Peyer's patch (tissue), 4 donors: Measurements from ENCODE around the gene DAPK1. TPM values are rescaled to one million over a fixed set of nuclear protein-coding genes. Genes with fewer than 3 reads are reported as not detected.

Source experiments
- DNase-seq, 3 donors: peaks; one replicate each; pipeline ENCODE4 v3.0.0-alpha.2; 2017 to 2019
- H3K27ac ChIP-seq, 4 donors: fragments of 200-600 bp; sonication (generic); one replicate each; pipeline ENCODE4 v1.5.1; 2016 to 2019
- H3K27me3 ChIP-seq, 2 donors: fragments of 200-600 bp; sonication (generic); one replicate each; pipeline ENCODE4 v1.5.1; 2019
- H3K36me3 ChIP-seq, 3 donors: fragments of 200-600 bp; sonication (generic); one replicate each; pipeline ENCODE4 v1.5.1; 2016 to 2019
- H3K4me1 ChIP-seq, 4 donors: fragments of 200-600 bp; sonication (generic); one replicate each; pipeline ENCODE4 v1.5.1; 2016 to 2019
- H3K4me3 ChIP-seq, 4 donors: fragments of 200-600 bp; sonication (generic); 1 replicate in 3 of 4; 2 replicates in 1 of 4; pipeline ENCODE4 v1.5.1; 2016 to 2019; ENCODE audit warnings: mild to moderate bottlenecking in 1 of 4
- H3K9me3 ChIP-seq, 4 donors: fragments of 200-600 bp; sonication (generic); one replicate each; pipeline ENCODE4 v1.5.1; 2016 to 2019; ENCODE audit warnings: mild to moderate bottlenecking in 1 of 4
- CTCF ChIP-seq, 6 experiments: fragments of 450-650 bp in 4 of 6; fragments of 200-600 bp in 2 of 6; sonication (generic) in 1 of 6; IDR thresholded peaks; one replicate each; pipeline ENCODE4 v1.5.1; 2017 to 2019; ENCODE audit warnings: antibody characterized with exemption in 6 of 6, mild to moderate bottlenecking in 3 of 6, moderate library complexity in 1 of 6
- POLR2A ChIP-seq, 2 donors: fragments of 450-650 bp; IDR thresholded peaks; one replicate each; pipeline ENCODE4 v1.5.1; 2017; ENCODE audit warnings: antibody characterized with exemption in 2 of 2, mild to moderate bottlenecking in 2 of 2, moderate library complexity in 2 of 2
- total RNA-seq, 4 donors: library from RNA; depleted of rRNA; stranded (reverse); fragments of >200 nt; gene quantifications; one replicate each; pipeline ENCODE4 v1.1.0, GENCODE V29; 2016

DAPK1 gene
- total RNA-seq, 4 donors from 2014 or later, result 45.4 to 96.4 (median 77.2) TPM

GRCh38 chr9:87527211-87527916, 29.7 kb downstream of the DAPK1 start:
- no peak for DNase-seq
- no peaks in the 10 kb centered on the region for H3K27me3 ChIP-seq
- no peak overlapping the region for H3K4me3 ChIP-seq
- H3K27ac ChIP-seq, result no peak overlapping the region
- H3K4me1 ChIP-seq, result peaks cover 0 to 7% (median 0%) of the 10 kb centered on the region in 4 donors
- H3K36me3 ChIP-seq, result no peaks in the 10 kb centered on the region
- H3K9me3 ChIP-seq, result no peaks in the 10 kb centered on the region
- TF ChIP-seq POLR2A (IDR thresholded peaks at IDR 0.05), result no peak

- Histone ChIP-seq H3K36me3 (no peaks in the 10 kb centered on the region), H3K9me3 (no peaks in the 10 kb centered on the region), H3K4me1 (peaks cover 0 to 7% (median 0%) of the 10 kb centered on the region in 4 donors), H3K4me3 (no peak overlapping the region), H3K27me3 (no peaks in the 10 kb centered on the region), H3K27ac (no peak overlapping the region)
- TF ChIP-seq CTCF (IDR thresholded peaks at IDR 0.05) (no peak), POLR2A (IDR thresholded peaks at IDR 0.05) (no peak)
- DNase-seq, result no peak
These were observed 31.3 kb downstream of the DAPK1 start for GRCh38 chr9:87528969-87529368.

GRCh38 chr9:87529671-87530070, 32.0 kb downstream of the DAPK1 start:
- TF ChIP-seq CTCF (IDR thresholded peaks at IDR 0.05) (no peak), POLR2A (IDR thresholded peaks at IDR 0.05) (no peak)
- no peaks in the 10 kb centered on the region for H3K36me3 ChIP-seq
- H3K27ac ChIP-seq, result no peak overlapping the region
- H3K27me3 ChIP-seq, result no peaks in the 10 kb centered on the region
- no peaks in the 10 kb centered on the region for H3K9me3 ChIP-seq
- DNase-seq, result no peak
- H3K4me1 ChIP-seq, result peaks cover 0 to 7% (median 0%) of the 10 kb centered on the region in 4 donors
- no peak overlapping the region for H3K4me3 ChIP-seq

DNA sequence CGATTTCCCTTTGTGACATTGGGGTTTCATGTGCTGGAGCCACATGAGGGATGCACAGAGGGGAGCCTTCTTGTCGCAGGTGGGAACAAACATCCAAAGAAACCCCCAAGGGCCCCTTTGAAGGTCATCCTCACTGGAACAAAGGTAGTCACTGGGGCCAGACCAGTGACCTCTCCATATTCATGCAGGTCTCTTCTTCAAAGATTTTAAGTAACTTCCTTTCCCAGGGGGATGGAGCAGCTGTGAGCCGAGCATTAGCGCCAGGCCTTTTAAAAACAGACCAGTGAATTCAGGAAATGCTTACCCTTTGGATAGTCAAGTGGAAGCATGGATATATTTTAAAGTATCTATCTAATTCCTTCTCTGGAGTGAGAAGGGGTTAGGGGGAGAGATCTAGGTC, 33.0 kb downstream of the DAPK1 start:
- H3K27me3 ChIP-seq, result no peaks in the 10 kb centered on the region
- TF ChIP-seq CTCF (IDR thresholded peaks at IDR 0.05), result no peak
- no peak for TF ChIP-seq POLR2A (IDR thresholded peaks at IDR 0.05)
- H3K36me3 ChIP-seq, result no peaks in the 10 kb centered on the region
- peaks cover 0 to 7% (median 0%) of the 10 kb centered on the region in 4 donors for H3K4me1 ChIP-seq
- no peak overlapping the region for H3K4me3 ChIP-seq
- no peak for DNase-seq
- H3K9me3 ChIP-seq, result no peaks in the 10 kb centered on the region
- H3K27ac ChIP-seq, result no peak overlapping the region

DNA sequence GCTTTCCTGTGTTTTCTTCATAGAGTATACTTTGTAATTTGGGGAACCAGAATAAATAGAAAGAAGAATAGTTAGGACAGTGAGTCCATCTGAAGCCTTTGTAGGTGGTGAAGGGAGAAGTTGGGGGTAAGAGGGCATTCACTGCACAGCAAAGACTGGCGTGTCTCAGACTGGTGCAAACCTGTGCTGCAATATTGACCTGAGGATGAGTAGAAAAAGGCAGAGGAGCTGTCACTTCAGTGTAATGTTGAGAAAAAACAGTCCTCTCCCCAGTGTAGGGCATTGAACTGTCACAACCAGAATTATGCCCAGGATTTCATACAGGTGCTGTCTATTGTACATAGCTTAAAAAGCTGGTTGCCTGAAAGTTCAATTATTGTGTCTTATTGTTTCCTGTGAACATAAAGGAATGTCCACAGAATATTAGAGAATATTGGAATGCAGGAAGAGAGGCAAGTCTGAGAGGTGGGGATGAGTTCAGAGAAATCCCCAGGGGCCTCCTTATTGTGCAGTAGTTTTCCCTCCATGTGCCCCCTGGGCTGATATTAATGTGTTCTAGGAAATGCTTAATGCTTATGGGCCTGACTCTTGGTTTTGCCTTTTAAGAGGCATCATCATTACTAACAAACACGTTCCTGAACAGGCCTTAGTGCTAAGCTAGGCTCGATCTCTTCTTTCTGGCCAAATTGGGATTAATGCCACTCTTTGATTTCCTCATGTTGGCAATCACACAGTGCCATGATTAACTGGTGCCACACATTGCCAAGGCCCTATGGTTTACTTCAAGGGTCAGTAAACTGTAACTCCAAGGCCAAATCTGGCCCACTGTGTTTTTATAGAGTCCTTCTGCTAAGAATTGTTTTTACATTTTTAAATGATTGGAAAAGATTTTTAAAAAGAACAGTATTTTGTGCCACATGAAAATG, 34.0 kb downstream of the DAPK1 start:
- Histone ChIP-seq H3K4me1 (peaks cover 0 to 7% (median 0%) of the 10 kb centered on the region in 4 donors), H3K27ac (no peak overlapping the region), H3K4me3 (no peak overlapping the region), H3K36me3 (no peaks in the 10 kb centered on the region), H3K27me3 (no peaks in the 10 kb centered on the region), H3K9me3 (no peaks in the 10 kb centered on the region)
- no peak for TF ChIP-seq CTCF (IDR thresholded peaks at IDR 0.05)
- no peak for TF ChIP-seq POLR2A (IDR thresholded peaks at IDR 0.05)
- no peak for DNase-seq

DNA sequence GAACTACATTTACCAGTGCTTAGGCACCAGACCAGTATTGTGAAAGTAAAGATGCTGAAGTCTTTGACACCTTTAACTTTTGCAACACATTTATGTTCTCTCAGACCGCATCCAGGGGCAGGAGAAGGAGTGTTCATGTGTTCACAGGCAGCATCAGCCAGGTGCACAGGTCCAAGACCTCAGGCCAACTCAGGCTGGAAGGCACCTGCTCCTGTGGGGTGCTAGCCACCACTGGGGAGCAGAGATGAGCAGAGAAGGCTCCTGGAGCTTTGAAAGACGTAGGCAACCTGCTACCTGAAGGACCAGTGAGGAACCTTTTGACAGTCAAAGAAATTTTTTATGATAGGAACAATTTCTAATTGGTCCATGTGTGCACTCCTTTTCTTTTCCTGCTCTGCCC, 35.6 kb downstream of the DAPK1 start:
- Histone ChIP-seq H3K27ac (no peak overlapping the region), H3K36me3 (no peaks in the 10 kb centered on the region), H3K9me3 (no peaks in the 10 kb centered on the region), H3K27me3 (no peaks in the 10 kb centered on the region), H3K4me1 (peaks cover 0 to 7% (median 0%) of the 10 kb centered on the region in 4 donors), H3K4me3 (no peak overlapping the region)
- DNase-seq, result no peak
- TF ChIP-seq POLR2A (IDR thresholded peaks at IDR 0.05), result no peak
- TF ChIP-seq CTCF (IDR thresholded peaks at IDR 0.05), result peak in 1 of 6 experiments; percentile 18
